NOMO-1 treated with dmso at 0.1 percent for 144 hours (cell line): ENCODE measurements around the gene PRSS56.

ENCODE experiments used
- DNase-seq: peaks from one replicate; lab custom pipeline; 2025; ENCODE audit not compliant: unreplicated experiment; lab: John Stamatoyannopoulos, UW

PRSS56 gene

GRCh38 chr2:232501794-232502390 is 18.3 kb upstream of the PRSS56 start:
- no peak for DNase-seq

- DNase-seq, result no peak
Observed at GRCh38 chr2:232502511-232502910, 17.7 kb upstream of the PRSS56 start.

- DNase-seq, result no peak
Observed at GRCh38 chr2:232502911-232503808, 17.0 kb upstream of the PRSS56 start.

GRCh38 chr2:232503809-232504323 is 16.3 kb upstream of the PRSS56 start:
- DNase-seq, result no peak

GRCh38 chr2:232504438-232504837 is 15.8 kb upstream of the PRSS56 start:
- DNase-seq, result no peak

- no peak for DNase-seq
Observed at GRCh38 chr2:232505856-232506255, 14.3 kb upstream of the PRSS56 start.

- DNase-seq, result no peak
Observed at GRCh38 chr2:232506709-232507108, 13.5 kb upstream of the PRSS56 start.

GRCh38 chr2:232508251-232508650 is 11.9 kb upstream of the PRSS56 start:
- no peak for DNase-seq

GRCh38 chr2:232511336-232511890 is 8.8 kb upstream of the PRSS56 start:
- DNase-seq, result no peak

- no peak for DNase-seq
Observed at GRCh38 chr2:232512602-232513001, 7.6 kb upstream of the PRSS56 start.

GRCh38 chr2:232513353-232513752 is 6.8 kb upstream of the PRSS56 start:
- no peak for DNase-seq

GRCh38 chr2:232515639-232516038 is 4.5 kb upstream of the PRSS56 start:
- no peak for DNase-seq

GRCh38 chr2:232516551-232516950 is 3.6 kb upstream of the PRSS56 start:
- DNase-seq, result no peak

GRCh38 chr2:232518844-232519243 is 1.3 kb upstream of the PRSS56 start:
- DNase-seq, result no peak

GRCh38 chr2:232520489-232520888 is 301 bp downstream of the PRSS56 start:
- DNase-seq, result no peak

GRCh38 chr2:232521098-232521497 is 910 bp downstream of the PRSS56 start:
- no peak for DNase-seq

GRCh38 chr2:232521959-232522622 is 1.9 kb downstream of the PRSS56 start:
- DNase-seq, result no peak

GRCh38 chr2:232522623-232523401 is 2.6 kb downstream of the PRSS56 start:
- no peak for DNase-seq

- no peak for DNase-seq
Observed at GRCh38 chr2:232523402-232523681, 3.2 kb downstream of the PRSS56 start.

GRCh38 chr2:232523682-232524597 is 3.8 kb downstream of the PRSS56 start:
- peak; percentile 19 for DNase-seq
